ENCODE data around the gene ARHGEF4. TPM values are rescaled to one million over a fixed set of nuclear protein-coding genes. Genes with fewer than 3 reads are reported as not detected.

The ARHGEF4 gene
- total RNA-seq, 4 donors from 2014 or later = 23.7 to 51.5 (median 37.1) TPM

- Histone ChIP-seq H3K9me3 (peaks cover 0 to 8% (median 3%) of the 10 kb centered on the region in 4 donors), H3K4me3 (no peak overlapping the region), H3K27me3 (peaks cover 0 to 6% (median 0%) of the 10 kb centered on the region in 4 donors), H3K27ac (replicated peaks in 1 of 4) (no peak overlapping the region), H3K36me3 (no peaks in the 10 kb centered on the region), H3K4me1 (no peaks in the 10 kb centered on the region)
- no peak for DNase-seq (ENCODE audit: extremely low spot score)
- no peak for TF ChIP-seq POLR2AphosphoS5 (IDR thresholded peaks at IDR 0.05)
- no peak for TF ChIP-seq EP300 (IDR thresholded peaks at IDR 0.05)
- no peak for TF ChIP-seq POLR2A (IDR thresholded peaks at IDR 0.05; ENCODE audit: low read depth)
- TF ChIP-seq, protein P1, sequence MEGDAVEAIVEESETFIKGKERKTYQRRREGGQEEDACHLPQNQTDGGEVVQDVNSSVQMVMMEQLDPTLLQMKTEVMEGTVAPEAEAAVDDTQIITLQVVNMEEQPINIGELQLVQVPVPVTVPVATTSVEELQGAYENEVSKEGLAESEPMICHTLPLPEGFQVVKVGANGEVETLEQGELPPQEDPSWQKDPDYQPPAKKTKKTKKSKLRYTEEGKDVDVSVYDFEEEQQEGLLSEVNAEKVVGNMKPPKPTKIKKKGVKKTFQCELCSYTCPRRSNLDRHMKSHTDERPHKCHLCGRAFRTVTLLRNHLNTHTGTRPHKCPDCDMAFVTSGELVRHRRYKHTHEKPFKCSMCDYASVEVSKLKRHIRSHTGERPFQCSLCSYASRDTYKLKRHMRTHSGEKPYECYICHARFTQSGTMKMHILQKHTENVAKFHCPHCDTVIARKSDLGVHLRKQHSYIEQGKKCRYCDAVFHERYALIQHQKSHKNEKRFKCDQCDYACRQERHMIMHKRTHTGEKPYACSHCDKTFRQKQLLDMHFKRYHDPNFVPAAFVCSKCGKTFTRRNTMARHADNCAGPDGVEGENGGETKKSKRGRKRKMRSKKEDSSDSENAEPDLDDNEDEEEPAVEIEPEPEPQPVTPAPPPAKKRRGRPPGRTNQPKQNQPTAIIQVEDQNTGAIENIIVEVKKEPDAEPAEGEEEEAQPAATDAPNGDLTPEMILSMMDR (IDR thresholded peaks at IDR 0.05) = no peak
- WGBS = 75% methylated on average over 5 of the region's 5 CpGs
- intact Hi-C loops (cut with DNase I) = no loop called here
Observed at GRCh38 chr2:131026919-131027318, 190.2 kb downstream of the ARHGEF4 start.

GRCh38 chr2:131027566-131028528 is 191.1 kb downstream of the ARHGEF4 start:
- WGBS = 83% methylated on average over 9 of the region's 12 CpGs

GRCh38 chr2:131029812-131030211 is 193.1 kb downstream of the ARHGEF4 start:
- H3K36me3 ChIP-seq = no peaks in the 10 kb centered on the region
- intact Hi-C loops (cut with DNase I) = no loop called here
- H3K4me1 ChIP-seq = peaks cover 0 to 12% (median 9%) of the 10 kb centered on the region in 4 donors
- no peak overlapping the region for H3K4me3 ChIP-seq
- peaks cover 0 to 8% (median 3%) of the 10 kb centered on the region in 4 donors for H3K9me3 ChIP-seq
- TF ChIP-seq, protein P1 (IDR thresholded peaks at IDR 0.05) = no peak
- no peak for DNase-seq (ENCODE audit: extremely low spot score)
- 75% methylated on average over 4 of the region's 8 CpGs for WGBS
- no peak overlapping the region for H3K27ac ChIP-seq (replicated peaks in 1 of 4)
- peaks cover 0 to 6% (median 0%) of the 10 kb centered on the region in 4 donors for H3K27me3 ChIP-seq

More at GRCh38 chr2:131027566-131028528, 191.1 kb downstream of the ARHGEF4 start:
- no peak for DNase-seq (ENCODE audit: extremely low spot score)
- intact Hi-C loops (cut with DNase I) = no loop called here
- peaks cover 0 to 6% (median 0%) of the 10 kb centered on the region in 4 donors for H3K27me3 ChIP-seq
- no peak overlapping the region for H3K27ac ChIP-seq (replicated peaks in 1 of 4)
- no peaks in the 10 kb centered on the region for H3K36me3 ChIP-seq
- TF ChIP-seq EP300 (IDR thresholded peaks at IDR 0.05) (no peak), POLR2A (IDR thresholded peaks at IDR 0.05; ENCODE audit: low read depth) (no peak), POLR2AphosphoS5 (IDR thresholded peaks at IDR 0.05) (no peak)
- TF ChIP-seq, protein P1 (IDR thresholded peaks at IDR 0.05) = no peak
- no peak overlapping the region for H3K4me3 ChIP-seq
- peaks cover 0 to 8% (median 3%) of the 10 kb centered on the region in 4 donors for H3K9me3 ChIP-seq
- no peaks in the 10 kb centered on the region for H3K4me1 ChIP-seq

GRCh38 chr2:131030478-131030971 is 193.8 kb downstream of the ARHGEF4 start:
- WGBS = 84% methylated on average over 9 of the region's 13 CpGs
- Histone ChIP-seq H3K4me1 (peaks cover 5 to 18% (median 14%) of the 10 kb centered on the region in 4 donors), H3K4me3 (no peak overlapping the region), H3K36me3 (no peaks in the 10 kb centered on the region), H3K27me3 (peaks cover 0 to 11% (median 0%) of the 10 kb centered on the region in 4 donors), H3K27ac (replicated peaks in 1 of 4) (no peak overlapping the region), H3K9me3 (peaks cover 0 to 8% (median 3%) of the 10 kb centered on the region in 4 donors)
- intact Hi-C loops (cut with DNase I) = no loop called here
- no peak for TF ChIP-seq POLR2AphosphoS5 (IDR thresholded peaks at IDR 0.05)
- TF ChIP-seq, protein P1 (IDR thresholded peaks at IDR 0.05) = no peak
- no peak for TF ChIP-seq POLR2A (IDR thresholded peaks at IDR 0.05; ENCODE audit: low read depth)
- TF ChIP-seq EP300 (IDR thresholded peaks at IDR 0.05) = no peak
- no peak for DNase-seq (ENCODE audit: extremely low spot score)
